Kidney capillary endothelial cell (primary cell): ENCODE measurements around the gene MAP2K2.

ENCODE experiments used
- DNase-seq: peaks from one replicate; pipeline ENCODE4 v3.0.0-alpha.2; 2018; ENCODE audit warnings: low spot score

The MAP2K2 gene

DNA sequence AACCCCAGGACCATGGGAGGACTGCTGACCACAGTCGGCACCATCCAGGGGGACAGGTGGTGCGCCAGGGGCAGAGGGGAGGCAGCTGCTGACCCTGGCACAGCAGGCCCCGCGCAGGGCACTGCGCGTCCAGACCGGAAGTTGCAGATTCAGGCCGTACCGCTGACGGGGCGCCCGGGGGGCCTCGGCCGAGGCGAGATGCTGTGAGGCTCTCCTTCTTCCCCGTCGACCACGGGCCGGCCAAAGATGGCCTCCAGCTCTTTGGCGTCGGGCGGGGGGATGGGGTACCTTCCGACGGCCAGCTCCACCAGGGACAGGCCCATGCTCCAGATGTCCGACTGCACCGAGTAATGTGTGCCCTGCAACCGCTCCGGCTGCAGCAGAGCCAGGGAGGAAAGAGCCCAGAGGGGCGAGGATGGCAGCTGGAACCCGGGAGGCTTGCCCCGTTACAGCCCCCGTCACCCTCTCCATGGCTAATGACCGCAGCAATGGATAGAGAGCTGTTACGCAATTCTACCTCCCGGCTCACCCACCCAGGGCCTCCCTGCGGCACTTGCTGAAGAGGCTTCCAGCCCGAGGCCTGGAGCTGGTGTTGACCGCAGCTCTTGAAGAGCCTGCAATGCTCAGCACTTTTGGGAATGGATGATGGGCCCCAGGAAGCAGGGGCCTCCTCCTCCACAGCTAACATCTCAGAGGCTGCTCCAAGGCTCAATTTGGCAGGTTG is 24.7 kb downstream of the MAP2K2 start:
- no peak for DNase-seq

DNA sequence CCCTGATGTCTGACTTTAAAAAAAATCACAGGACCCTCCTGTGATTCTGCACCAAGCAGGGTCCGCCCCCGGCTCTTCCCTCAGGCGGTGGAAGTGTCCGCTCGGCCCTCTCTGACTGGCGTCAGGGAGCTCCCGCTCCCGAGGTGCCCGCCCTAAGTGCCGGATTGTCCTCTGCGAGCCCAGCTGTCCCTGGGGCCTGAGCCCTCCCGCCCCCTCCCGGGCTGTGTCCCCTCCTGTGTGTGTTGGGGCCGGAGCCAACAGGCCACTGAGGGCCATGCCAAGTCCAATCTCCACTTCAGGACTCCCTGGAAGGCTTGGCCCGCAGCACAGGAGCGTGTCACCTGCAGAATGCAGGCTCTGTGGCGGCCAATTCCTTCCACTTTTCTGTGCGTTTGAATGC is 25.4 kb downstream of the MAP2K2 start:
- DNase-seq, result no peak

DNA sequence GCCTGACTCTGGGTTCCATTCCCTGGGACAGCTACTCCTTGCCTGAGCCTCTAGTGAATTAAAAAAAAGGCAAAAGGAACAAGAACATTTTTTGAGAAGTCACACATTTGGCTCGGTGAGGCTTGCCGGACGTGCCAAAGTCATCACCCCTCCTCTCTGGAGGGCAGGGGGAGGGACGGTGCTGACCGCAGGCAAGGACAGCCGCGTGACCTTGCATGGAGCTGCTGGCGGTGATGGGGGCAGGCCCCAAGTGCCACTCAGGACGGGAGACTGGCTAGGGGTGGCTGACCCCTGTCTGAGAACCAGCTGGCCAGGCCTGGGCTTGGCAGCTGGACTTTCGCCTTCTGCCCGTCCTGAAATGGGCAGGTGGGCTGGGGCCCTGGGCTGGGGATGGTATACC is 26.4 kb downstream of the MAP2K2 start:
- DNase-seq, result no peak

DNA sequence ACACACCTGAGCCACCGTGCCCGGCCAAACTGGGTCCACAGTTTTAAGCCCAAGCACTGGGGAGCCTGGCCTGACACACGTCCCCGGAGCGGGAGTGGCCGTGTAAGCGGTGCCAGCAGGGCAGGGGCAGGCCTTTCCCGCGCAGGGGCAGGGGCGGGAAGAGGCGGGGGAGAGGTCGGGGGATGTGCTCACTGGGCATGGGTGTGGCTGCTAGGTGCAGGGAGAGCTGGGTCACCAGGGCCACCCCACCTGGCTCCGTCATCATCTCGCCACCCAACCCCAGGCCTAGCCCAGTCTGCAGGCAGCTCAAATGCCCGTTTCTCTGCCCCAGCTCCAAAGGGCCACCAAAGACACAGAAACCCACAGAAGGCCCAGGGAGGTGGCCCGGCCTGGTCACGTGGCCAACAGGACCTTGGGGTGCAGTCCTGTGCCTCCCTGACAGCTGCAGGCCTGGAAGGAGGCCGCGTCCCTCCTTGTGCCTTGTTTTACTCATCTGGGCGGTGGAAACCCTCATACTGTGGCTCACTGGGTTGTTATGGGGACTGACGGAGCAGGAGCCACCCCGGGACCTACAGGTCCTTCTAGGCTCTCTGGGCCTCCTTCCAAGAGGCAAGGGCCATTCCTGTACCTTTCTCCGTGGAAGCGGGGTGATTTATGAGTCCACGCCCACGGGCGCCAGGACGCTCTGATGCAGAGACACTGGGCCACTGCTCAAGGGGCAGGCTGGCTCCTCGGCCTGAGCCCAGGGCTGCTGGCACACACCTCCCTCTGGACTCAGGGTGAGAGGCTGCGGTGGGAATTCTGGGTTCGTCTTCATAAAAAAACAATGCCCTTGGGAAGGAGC is 27.7 kb downstream of the MAP2K2 start:
- no peak for DNase-seq

DNA sequence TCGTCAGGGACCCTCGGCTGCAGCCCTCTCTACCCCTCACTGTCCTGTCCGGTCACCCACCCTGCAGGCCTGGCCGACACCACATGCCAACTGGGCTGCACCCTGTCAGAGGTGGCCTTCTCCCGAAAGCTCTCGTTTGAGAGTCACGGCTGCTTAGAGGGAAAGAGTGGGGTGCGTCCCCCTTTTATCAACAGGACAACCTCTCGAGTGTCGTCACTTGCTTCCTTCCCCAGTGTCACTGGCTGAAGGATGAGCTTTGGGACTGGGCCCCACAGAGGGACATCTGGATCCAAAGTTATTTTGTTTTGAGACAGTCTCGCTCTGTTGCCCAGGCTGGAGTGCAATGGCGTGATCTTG is 28.5 kb downstream of the MAP2K2 start:
- DNase-seq, result no peak

DNA sequence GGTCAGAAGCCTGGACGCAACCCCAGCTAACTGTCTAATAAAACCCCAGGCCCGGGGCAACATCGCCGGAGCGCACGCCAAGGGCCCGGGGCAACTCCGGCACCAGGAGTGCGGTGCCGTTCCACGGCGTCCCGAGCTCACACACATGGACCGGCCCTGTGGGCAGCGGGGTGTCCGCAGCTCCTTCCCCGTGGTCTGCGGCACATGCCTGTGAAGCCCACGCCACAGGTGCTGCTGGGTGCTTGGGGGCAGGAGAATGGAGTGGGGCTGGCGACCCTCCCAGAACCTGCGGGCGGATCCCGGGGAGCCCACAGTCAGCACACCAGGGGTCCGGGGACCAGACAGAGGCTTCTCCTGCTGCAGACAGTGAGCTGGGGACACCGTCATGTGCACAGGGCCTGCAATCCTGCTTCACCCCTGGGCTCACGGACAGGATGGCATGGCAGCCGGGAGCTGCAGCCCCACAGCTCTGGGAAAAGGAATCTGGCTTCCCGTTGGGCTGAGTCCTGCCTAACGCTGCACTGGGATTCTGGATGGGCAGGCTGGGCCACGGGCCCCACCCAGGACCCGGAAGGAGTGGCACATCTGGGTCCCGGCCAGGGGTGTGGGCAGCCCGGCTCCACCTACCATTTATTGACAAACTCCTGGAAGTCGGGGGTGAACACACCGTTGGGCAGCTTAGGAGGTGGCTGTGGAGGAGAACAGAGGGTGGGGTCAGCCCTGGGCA is 29.0 kb downstream of the MAP2K2 start:
- DNase-seq, result no peak

DNA sequence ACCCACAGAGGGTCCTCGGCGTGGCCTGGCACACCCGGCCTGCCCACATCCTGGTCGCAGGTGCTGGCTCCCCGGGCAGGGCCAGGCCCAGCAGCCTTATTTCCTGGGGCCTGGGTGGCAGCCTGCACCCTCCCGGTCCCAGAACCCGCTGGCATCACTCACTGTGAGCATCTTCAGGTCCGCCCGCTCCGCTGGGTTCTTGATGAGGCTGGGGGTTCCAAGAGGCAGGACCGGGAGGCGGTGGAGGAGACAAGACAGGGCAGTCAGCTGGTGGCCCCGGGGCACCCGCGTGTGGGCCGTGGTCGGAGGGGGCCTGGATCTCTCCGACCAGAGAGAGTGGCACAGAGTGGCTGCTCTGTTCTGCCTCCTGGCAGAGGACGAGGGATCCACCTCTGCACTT is 29.6 kb downstream of the MAP2K2 start:
- no peak for DNase-seq

DNA sequence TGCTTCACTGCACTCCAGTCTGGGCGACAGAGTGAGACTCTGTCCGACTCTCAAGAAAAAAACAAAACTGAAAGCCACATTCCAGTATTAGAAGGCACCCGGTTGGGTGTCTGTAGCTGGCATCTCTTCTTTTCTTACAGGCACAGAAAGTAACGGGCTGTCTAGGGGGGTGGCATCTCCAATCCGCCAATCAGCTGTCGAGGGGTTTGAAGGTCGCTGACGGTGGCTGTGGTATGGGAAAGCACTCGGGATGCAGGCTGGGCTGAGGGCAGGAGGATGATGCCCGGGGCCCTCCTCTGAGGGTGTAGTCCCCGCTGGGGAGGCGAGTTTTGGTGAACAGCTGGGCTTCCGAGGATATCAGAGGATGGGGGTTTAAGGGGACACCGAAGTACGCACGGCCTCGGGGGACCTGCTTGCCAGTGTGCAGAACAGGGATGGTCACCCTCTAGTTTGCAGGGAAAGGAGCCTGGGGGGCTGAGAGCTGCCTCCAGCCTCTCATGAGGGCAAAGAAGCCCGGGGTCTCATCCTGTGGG is 30.2 kb downstream of the MAP2K2 start:
- no peak for DNase-seq

DNA sequence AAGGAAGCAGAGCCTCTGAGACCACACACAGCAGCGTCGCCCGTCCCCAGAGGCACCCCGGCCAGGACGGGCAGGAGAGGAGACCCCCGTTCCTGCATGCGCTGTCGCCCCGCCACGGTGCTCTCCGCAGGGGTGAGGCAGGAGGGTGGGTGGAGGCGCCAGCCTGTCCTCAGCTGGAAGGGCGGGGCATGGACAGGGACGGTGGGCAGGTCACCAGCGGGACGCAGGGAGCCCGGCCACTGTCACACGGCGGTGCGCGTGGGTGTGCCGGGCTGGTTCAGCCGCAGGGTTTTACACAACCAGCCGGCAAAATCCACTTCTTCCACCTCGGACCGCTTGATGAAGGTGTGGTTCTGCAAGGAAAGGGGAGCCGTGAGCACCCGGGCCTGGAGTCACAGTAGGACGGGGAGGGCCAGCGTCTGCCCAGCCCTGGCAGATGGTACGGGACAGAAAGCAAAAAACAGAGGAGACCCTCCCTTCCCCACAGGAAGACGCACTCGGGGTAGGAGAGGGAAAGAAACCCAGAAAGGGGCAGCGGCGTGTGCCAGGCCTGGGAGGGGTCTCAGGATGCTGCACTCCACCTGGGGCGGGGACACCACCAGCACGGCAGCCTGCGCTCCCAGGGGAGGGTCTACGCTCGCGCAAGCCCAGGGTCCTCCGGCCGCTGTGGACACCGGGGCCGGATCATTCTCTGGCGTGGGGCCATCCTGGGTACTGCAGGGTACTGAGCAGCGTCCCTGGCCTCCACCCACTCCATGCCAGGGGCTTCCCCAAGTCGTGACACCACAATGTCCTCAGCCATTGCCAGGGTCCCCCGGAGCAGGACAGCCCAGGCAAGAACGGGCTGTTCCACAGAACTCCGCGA is 33.3 kb downstream of the MAP2K2 start:
- DNase-seq, result no peak

DNA sequence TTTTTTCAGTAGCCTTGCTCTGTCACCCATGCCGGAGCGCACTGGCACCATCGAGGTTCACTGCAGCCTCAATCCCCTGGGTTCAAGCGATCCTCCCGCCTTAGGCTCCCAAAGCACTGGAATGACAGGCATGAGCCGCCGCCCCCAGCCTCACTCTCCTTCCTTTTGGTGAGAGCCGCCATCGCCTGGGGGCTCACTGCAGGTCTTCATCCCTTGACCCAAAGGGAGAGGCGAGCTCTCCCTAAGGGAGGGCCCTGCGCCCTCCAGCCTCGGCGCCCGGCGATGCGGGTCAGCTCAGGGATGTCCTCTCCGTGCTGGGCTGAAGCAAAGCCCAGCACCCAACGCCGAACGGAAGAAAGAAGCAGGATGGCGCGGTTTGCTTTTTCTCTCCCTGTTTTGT is 34.0 kb downstream of the MAP2K2 start:
- no peak for DNase-seq

DNA sequence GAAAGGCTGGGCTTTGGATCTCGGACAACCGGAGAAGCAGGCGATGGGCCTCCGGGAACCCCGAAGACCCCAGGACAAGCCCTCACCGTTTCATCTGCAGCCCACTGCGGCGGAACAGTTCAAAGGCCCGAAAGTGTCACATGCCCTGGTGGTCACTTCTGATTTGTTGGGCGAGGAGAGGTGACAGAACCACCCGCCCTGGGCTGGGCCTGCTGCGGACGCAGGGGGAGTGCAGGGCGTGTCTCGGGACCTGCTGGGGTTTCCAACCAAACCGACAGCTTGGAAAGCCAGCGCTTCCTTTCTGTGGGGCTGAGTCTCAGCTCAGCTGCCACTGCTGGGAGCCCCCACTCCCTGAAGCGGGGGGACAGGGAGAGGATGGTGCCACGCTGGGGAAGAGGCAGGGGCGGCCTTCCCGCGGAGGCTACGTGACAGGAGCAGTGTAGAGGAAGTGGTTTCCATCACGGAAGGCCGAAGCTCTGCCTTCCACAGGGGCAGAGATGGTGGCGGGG is 34.5 kb downstream of the MAP2K2 start:
- no peak for DNase-seq

DNA sequence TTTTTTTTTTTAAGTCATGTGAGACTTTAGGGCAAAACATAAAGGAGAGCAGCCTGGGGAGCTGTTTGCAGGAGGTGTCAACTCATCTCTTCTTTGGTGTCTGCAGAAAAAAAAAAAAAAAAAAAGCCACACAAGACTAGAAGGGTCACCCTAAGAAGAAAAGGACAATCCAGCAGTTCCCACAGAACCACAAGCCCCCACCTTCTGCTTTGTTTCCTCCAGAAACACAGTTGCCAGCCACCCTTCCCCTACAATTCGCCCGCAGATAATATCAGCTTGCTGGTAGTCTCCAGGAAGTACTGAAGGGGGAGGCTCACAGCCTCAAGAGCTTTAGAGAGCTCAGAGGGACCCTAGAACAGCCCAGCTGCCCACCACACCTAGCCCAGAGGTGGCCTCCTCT is 34.9 kb downstream of the MAP2K2 start:
- no peak for DNase-seq

DNA sequence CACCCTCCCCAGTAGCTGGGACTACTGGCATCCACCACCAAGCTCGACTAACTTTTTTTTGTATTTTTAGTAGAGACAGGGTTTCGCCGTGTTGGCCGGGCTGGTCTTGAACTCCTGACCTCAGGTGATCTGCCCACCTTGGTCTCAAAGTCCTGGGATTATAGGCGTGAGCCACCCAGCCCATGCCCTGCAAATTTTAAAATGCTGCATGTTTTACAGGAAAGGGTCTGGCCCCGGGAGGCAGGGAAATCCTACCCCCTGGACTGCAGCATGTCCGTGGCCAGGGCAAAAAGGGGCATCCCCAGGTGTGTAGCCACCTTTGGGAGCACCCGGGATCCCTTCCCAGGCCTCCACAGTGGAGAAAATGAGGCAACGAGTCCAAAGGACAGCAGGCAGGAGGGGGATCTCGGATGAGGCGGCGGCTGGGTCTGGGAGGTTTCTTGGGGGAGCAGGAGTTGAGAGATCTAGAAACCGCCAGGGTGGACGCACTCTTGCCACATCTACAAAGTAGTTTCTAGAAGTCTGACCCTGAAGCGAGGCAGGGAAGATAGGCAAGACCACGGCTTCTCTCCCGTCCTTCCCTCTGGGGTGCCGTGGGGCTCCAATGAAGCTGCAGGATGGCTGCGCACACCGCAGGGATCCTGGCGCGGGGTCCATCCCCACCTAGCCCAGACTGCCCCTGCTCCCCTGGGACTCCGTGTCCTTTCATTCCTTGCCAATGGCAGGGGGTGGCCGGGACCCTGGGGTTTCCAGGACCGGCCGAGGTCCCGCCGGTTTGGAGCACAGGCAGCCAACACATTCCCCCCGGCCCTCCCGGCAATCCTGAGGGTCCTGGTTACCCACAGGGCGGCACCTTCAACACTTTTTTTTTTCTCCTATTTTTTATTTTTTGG is 35.9 kb downstream of the MAP2K2 start:
- DNase-seq, result no peak

DNA sequence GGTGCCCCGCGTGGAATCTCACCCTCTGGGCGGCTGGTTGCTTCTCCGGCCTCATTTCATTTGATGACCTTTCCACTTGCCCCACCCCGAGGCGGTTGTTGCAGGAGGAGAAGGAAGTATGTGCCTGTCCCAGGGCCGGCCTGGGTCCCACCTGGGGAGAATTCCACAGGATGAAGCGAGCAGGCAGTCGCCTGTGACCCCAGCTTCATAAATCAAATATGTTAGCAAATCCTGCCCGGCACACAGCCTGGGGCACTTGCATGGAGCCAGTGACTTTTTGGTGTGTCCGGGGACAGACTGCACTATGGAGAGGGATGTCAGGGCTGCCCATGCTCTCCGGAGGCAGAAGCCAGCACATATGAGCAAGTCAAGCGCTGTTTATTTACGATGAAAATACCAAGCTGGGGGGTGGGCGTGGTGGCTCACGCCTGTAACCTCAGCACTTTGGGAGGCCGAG is 37.5 kb downstream of the MAP2K2 start:
- no peak for DNase-seq

DNA sequence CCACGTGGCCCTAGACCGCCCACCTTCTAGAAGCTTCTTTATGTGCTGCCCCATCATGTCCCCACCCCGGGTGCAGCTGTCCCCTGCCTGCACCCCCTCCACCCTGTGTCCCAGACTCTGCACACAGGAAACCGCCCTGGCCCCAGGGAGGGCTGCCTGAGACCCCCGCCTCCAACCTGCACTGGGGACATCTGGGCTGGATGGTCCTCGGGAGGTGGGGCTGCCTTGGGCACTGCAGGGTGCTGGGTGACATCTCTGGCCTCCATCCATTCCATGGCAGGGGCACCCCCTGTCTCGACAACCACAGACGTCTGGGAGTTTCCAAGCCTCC is 39.4 kb downstream of the MAP2K2 start:
- no peak for DNase-seq

DNA sequence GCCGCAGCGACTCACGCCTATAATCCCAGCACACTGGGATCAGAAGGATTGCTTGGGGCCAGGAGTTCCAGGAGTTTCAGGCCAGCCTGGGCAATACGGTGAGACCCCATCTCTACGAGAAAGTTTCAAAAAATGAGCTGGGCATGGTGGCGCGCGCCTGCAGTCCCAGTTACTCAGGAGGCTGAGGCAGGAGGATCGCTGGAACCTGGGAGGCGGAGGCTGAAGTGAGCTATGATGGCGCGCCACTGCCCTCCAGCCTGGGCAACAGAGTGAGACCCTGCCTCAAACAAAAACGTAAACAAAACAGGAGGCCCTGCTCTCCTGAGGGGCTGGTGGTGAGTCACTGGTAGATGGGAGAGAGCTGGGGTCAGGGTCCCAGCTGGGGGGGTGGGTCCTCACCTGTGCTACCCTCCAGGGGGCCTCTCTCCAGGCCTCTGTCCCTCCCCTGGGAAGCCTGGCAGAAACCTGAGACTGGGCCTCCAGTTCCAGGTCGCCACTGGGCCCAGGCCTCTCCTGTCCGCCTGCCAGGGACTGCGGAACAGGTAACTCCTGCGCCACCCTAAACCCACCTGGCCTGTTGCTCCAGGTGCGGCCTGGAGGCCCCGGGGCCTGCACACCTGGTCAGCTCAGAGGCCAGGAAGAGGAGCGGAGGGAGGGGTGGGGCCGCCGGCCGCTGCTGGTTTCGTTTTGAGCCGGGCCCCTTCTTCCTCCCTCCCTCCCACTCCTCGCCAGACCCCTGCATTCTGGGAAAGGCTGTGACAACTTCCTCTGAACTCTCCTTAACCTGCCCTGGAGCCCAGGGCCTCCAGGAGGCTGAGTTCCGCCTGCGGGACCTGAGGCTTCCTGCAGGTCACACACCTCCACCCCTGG is 40.0 kb downstream of the MAP2K2 start:
- DNase-seq, result no peak

DNA sequence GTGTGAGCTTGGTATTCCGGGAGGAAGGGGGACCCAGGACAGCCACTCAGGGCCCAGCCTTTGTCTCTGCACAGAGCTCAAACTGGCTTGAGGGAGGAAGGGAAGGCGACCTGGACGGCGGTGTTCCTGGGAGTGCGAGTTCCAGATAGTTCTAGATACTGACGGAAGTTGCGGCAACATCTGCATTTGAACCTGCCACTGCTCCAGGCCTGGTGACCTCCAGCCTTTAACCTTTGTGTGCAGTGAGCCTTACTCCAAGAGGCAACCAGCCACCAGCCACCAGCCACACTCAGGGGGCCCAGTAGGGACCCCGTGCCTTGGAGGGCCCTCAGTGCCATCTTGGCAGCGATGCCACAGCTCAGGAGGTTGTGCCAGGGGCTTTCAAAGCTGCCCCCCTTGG is 41.8 kb downstream of the MAP2K2 start:
- no peak for DNase-seq

DNA sequence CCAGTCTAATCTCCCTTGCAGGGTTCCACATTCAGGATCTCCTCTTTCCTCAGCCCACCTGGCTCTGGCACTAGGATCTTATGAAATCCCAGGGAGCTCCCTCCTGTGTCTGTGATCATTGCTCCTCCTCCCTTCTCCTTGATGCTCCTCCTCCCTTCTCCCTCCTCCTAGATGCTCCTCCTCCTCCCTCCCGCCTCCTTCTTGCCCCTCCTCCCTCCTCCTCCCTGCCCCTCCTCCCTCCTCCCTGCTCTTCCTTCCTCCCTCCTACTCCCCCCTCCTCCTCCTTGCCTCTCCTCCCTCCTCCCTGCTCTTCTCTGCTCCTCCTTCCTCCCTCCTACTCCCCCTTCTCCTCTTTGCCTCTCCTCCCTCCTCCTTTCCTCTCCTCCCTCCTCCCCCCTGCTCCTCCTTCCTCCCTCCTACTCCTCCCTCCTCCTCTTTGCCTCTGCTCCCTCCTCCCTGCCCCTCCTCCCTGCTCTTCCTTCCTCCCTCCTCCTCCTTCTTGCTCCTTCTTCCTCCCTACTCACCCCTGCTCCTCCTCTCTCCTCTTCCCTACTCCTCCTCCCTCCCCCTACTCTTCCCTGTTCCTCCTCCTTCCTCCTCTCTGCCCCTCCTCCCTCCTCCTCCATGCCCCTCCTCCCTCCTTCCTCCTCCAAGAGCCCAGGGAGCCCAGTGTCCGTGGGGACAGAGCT is 42.3 kb downstream of the MAP2K2 start:
- no peak for DNase-seq

DNA sequence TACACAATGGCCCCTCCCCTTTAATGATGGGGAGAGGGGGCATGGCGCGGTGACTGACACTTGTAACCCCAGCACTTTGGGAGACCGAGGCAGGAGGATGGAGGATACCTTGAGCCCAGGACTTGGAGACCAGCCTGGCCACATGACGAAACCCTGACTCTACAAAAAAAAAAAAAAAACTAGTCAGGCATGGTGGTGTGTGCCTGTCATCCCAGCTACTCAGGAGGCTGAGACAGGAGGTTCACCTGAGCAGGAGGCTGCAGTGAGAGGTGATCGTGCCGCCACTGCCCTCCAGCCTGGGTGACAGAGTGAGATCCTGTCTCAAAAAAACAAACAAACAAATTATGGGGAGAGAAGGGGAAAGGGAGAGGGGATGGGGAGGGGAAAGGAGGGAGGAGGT is 43.4 kb downstream of the MAP2K2 start:
- no peak for DNase-seq
